Upper lobe of left lung (tissue), 4 donors: ENCODE measurements around the gene EXOC3L4.

Source experiments
- CTCF ChIP-seq, 6 experiments: fragments of 450-650 bp in 4 of 6; fragments of 200-600 bp in 2 of 6; sonication (generic) in 2 of 6; IDR thresholded peaks; one replicate each; pipeline ENCODE4 v1.5.1; 2016 to 2019; ENCODE audit warnings: antibody characterized with exemption in 6 of 6
- EP300 ChIP-seq, 4 donors: sonication (generic); formaldehyde crosslinking; IDR thresholded peaks; one replicate each; pipeline ENCODE4 v1.5.1; 2017; ENCODE audit warnings: antibody characterized with exemption in 4 of 4, control low read depth in 2 of 4
- POLR2A ChIP-seq, 4 donors: fragments of 450-650 bp; IDR thresholded peaks; one replicate each; pipeline ENCODE4 v1.5.1; 2016 to 2017; ENCODE audit warnings: antibody characterized with exemption in 4 of 4, mild to moderate bottlenecking in 2 of 4
- POLR2AphosphoS5 ChIP-seq, 2 donors: sonication (generic); formaldehyde crosslinking; IDR thresholded peaks; one replicate each; pipeline ENCODE4 v1.5.1; 2017; ENCODE audit warnings: antibody characterized with exemption in 2 of 2

- TF ChIP-seq POLR2AphosphoS5 (IDR thresholded peaks at IDR 0.05), result peak; percentile 56 to 63
- no peak for TF ChIP-seq CTCF (IDR thresholded peaks at IDR 0.05)
- TF ChIP-seq POLR2A (IDR thresholded peaks at IDR 0.05), result no peak
- peak in 2 of 4 donors; percentile 11 to 72 for TF ChIP-seq EP300 (IDR thresholded peaks at IDR 0.05)
These were observed 23.6 kb downstream of the EXOC3L4 start for GRCh38 chr14:103118018-103118662.
